Retinal pigment epithelial cell (primary cell): ENCODE data around the gene PPP1R7.

ENCODE experiments used
- DNase-seq: peaks from one replicate; pipeline ENCODE4 v3.0.0-alpha.2; 2010; ENCODE audit warnings: low read depth
- H3K4me3 ChIP-seq: 2 replicates; pipeline ENCODE4 v1.5.1; 2011; ENCODE audit warnings: mild to moderate bottlenecking, low read length, control low read depth, moderate library complexity
- TF ChIP-seq, protein P1 (sequence below): conservative IDR thresholded peaks from 2 replicates; pipeline ENCODE4 v1.5.1; 2011; ENCODE audit warnings: low read depth, low read length, control low read depth, inconsistent platforms

Gene PPP1R7

DNA sequence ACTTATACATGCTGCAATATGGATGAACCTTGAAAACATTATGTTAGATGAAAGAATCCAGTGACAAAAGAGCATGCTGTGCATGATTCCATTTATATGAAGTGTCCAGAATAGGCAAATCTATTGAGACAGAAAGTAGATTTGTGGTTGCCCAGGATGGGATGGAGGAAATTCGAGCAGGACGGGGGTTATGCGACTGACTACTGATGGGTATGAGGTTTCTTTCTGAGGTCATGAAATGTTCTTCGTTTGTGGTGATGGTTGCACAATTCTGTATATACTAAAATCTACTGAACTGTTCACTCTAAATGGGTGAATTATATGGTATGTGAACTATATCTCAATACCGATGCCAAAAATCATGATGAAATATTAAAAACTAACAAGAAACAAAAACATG lies 29.3 kb upstream of the PPP1R7 start:
- no peak overlapping the region for H3K4me3 ChIP-seq
- TF ChIP-seq, protein P1, sequence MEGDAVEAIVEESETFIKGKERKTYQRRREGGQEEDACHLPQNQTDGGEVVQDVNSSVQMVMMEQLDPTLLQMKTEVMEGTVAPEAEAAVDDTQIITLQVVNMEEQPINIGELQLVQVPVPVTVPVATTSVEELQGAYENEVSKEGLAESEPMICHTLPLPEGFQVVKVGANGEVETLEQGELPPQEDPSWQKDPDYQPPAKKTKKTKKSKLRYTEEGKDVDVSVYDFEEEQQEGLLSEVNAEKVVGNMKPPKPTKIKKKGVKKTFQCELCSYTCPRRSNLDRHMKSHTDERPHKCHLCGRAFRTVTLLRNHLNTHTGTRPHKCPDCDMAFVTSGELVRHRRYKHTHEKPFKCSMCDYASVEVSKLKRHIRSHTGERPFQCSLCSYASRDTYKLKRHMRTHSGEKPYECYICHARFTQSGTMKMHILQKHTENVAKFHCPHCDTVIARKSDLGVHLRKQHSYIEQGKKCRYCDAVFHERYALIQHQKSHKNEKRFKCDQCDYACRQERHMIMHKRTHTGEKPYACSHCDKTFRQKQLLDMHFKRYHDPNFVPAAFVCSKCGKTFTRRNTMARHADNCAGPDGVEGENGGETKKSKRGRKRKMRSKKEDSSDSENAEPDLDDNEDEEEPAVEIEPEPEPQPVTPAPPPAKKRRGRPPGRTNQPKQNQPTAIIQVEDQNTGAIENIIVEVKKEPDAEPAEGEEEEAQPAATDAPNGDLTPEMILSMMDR: no peak
- DNase-seq: no peak

DNA sequence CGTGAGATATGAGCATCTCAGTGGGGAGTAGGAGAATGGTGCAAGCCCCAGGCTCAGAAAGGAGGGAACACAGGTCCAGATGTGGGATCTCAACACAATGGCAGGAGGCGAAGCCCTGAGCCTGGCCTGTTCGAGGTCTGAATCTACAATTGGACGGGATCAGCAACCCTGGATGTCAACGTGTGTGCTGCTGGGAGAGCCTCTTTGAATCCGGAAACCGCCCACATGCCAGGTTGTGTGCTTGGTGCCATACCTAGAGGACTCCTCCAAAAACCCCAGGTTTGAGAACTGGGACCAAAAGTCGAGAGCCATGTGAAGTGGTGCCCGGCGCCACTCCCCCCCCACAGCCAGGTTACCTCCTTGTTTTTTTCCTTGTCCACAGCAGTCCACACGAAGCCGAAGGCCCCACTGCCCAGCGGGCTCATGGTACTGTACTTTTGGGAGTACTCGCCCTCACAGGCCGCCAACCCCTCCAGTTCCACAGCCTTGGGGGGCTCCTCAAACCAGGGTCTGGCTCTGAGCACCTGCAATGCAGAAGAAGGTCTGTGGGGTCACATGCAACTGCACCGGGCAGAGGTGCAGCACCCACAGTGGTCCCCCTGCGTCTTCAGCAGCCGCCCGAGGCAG lies 27.8 kb upstream of the PPP1R7 start:
- no peak for DNase-seq
- TF ChIP-seq, protein P1: no peak
- H3K4me3 ChIP-seq: no peak overlapping the region

DNA sequence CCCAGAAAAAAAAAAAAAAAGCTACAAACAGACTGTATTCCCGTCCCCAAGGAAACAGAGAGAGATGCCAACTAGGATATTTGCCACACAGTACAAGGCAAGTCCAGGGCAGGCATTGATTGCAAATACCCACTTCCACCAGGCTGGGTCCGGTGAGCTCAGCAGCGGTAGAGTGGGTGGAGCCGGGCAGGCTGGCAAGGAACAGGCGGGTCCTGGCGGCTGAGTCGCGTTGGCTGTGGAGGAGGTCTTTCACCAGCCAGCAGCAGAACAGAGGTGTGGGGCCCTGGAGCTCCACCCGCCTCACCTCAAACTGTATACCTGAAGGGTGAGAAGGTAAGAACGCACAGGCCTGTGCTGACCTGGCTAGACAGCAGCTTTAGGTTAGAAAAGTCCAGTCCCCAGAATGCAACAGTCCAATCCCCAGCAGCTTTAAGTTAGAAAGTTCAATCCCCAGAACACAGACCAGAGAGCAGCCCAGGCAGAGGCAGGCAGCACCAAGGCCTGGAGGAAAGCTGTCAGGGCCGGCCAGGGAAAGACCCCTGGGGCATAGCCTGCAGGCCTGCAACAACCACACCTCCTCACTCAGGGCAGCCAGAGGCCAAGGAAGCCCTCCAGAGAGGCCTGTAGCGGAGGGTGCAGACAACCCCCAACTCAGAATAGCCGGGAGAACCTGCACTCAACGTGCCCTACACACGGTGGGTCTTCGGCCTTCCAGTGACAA lies 26.3 kb upstream of the PPP1R7 start:
- TF ChIP-seq, protein P1: no peak
- DNase-seq: no peak

DNA sequence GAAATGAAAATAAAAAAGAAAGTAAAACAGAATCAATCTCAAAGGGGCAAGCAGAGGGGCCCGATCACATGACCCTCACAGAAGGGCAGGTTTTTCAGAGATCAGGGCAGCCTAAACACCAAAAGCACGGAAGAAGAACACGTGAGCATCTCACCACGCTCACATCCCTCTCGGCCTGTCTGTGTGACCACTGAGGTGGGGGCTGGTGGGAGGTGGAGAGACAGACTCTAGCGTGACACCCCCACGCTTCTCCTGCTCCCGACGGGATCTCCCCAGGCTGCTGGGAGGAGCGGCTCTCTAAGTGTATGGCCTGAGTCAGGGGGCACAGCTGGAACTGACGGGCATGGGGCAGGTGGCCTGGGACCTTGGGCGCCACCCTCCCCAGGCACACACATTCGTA lies 24.6 kb upstream of the PPP1R7 start:
- DNase-seq: no peak
- TF ChIP-seq, protein P1: no peak
- no peak overlapping the region for H3K4me3 ChIP-seq

More for the DNA sequence above, 26.3 kb upstream of the PPP1R7 start:
- no peak overlapping the region for H3K4me3 ChIP-seq

DNA sequence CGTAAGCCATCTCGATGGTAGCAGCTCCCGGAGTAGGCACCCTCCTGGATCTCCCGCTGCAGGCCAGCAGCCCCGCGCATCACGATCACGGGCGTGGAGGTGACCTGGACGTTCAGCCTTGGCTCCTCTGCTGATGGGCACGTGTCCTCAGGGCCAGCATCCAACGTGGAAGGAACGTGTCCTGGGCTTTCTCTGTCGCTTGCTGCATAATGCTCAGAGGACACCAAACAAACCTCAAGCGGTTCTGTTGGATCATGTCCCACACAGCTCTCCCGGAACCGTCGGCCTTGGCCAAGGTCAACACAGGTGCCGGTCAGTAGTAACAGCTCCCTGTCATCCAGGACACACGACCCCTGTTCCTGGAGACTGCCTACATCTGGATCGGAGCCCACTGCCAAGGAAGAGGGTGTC lies 24.1 kb upstream of the PPP1R7 start:
- no peak for DNase-seq
- TF ChIP-seq, protein P1: no peak

DNA sequence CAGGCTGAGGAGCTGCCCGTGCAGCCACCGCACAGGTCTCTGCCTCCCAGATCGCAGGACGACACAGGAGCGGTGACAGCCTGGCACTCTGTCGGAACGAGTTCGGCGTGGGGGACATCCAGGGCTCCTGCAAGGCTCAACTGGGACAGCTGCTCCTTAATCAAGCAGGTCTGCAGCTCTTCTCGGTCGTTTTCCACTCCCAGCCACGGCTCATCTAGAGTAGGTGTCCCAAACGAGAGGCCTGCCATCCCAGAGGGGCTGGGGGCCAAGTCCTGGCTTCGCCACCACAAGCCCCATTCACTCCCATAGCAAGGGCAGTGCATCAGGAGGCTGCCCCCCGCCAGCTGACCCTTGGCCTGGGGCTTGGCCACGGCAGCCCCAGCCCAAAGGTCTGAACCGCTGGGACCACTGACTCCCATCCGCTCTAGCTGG lies 23.5 kb upstream of the PPP1R7 start:
- H3K4me3 ChIP-seq: no peak overlapping the region
- TF ChIP-seq, protein P1: no peak
- DNase-seq: no peak

More for the DNA sequence above, 24.1 kb upstream of the PPP1R7 start:
- H3K4me3 ChIP-seq: no peak overlapping the region

DNA sequence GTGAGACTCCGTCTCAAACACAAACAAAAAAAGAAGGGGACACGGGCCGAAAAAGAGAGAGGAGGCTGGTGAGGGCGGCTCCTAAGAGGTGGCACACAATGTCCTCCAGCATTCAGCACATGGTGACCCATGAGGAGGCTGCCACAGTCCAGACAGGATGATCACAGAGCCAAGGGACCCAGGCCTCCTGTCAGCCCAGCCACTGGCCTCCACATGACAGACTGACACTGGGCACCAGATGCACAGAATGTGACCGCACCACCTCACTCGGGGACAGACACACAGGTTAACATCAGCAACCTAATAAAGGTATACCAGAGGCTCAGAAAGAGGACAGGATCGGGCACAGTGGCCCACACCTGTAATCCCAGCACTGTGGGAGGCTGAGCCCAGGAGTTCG lies 22.0 kb upstream of the PPP1R7 start:
- DNase-seq: no peak
- TF ChIP-seq, protein P1: no peak

More for the DNA sequence above, 22.0 kb upstream of the PPP1R7 start:
- H3K4me3 ChIP-seq: no peak overlapping the region
